ENCODE data around the gene TMEM255B. TPM values are rescaled to one million over a fixed set of nuclear protein-coding genes. Genes with fewer than 3 reads are reported as not detected.

The TMEM255B gene
- polyA plus RNA-seq, 1 donor (not counting 4 experiments of a cell fraction or from before 2014, with no cell fraction given) = 7.6 TPM

- DNase-seq (ENCODE audit: low read depth, low spot score) (no peak), FAIRE-seq (no peak)
- H3K36me3 ChIP-seq (ENCODE audit: control insufficient read depth in 2 of 2, extremely low read depth in 1 of 2, insufficient read depth in 2 of 2, low read length in 2 of 2) = no peaks in the 10 kb centered on the region
- no peaks in the 10 kb centered on the region for H3K9me3 ChIP-seq (ENCODE audit: control insufficient read depth, low read depth, low read length)
- TF ChIP-seq CTCF (optimal IDR thresholded peaks at IDR 0.05 in 1 of 3, IDR thresholded peaks at IDR 0.05 in 1 of 3, conservative IDR thresholded peaks at IDR 0.05 in 1 of 3; ENCODE audit: extremely low read depth in 1 of 3, insufficient read depth in 2 of 3, low read length in 3 of 3) = no peak
- H2AFZ ChIP-seq (ENCODE audit: control insufficient read depth, low read length) = no peak overlapping the region
- H3K4me1 ChIP-seq (ENCODE audit: control insufficient read depth, extremely low read depth, insufficient read depth, low read length) = peaks cover 13% of the 10 kb centered on the region
- no peak overlapping the region for H3K4me2 ChIP-seq (ENCODE audit: control insufficient read depth, extremely low read depth, insufficient read depth, low read depth, low read length)
- no peak overlapping the region for H3K4me3 ChIP-seq (ENCODE audit: control insufficient read depth in 2 of 3, extremely low read depth in 1 of 3, insufficient read depth in 2 of 3, low read depth in 1 of 3, low read length in 3 of 3)
- no peaks in the 10 kb centered on the region for H3K9me1 ChIP-seq (ENCODE audit: control insufficient read depth, extremely low read depth, insufficient read depth, low read length)
- no peaks in the 10 kb centered on the region for H3K79me2 ChIP-seq (ENCODE audit: control insufficient read depth, insufficient read depth, low read length)
- no peak overlapping the region for H3K27ac ChIP-seq (ENCODE audit: control insufficient read depth, insufficient read depth, low read length)
- no peak overlapping the region for H3K9ac ChIP-seq (ENCODE audit: control insufficient read depth, extremely low read depth, insufficient read depth, low read length)
- dilution Hi-C loops (cut with MboI; ENCODE audit: extremely low pct_ligation_motif_present, low sequenced_read_pairs) = no loop called here
- H3K27me3 ChIP-seq (ENCODE audit: control insufficient read depth, extremely low read depth, insufficient read depth, low read length) = peaks cover 17% of the 10 kb centered on the region
- no peaks in the 10 kb centered on the region for H4K20me1 ChIP-seq (ENCODE audit: control insufficient read depth, extremely low read depth, insufficient read depth, low read length)
These were observed 17.5 kb downstream of the TMEM255B start for GRCh38 chr13:113776231-113777125.

- Histone ChIP-seq H3K9me1 (ENCODE audit: control insufficient read depth, extremely low read depth, insufficient read depth, low read length) (no peaks in the 10 kb centered on the region), H3K36me3 (ENCODE audit: control insufficient read depth in 2 of 2, extremely low read depth in 1 of 2, insufficient read depth in 2 of 2, low read length in 2 of 2) (no peaks in the 10 kb centered on the region), H3K4me2 (ENCODE audit: control insufficient read depth, extremely low read depth, insufficient read depth, low read depth, low read length) (no peak overlapping the region), H3K27me3 (ENCODE audit: control insufficient read depth, extremely low read depth, insufficient read depth, low read length) (peaks cover 17% of the 10 kb centered on the region), H3K9ac (ENCODE audit: control insufficient read depth, extremely low read depth, insufficient read depth, low read length) (no peak overlapping the region), H3K27ac (ENCODE audit: control insufficient read depth, insufficient read depth, low read length) (no peak overlapping the region), H3K4me3 (ENCODE audit: control insufficient read depth in 2 of 3, extremely low read depth in 1 of 3, insufficient read depth in 2 of 3, low read depth in 1 of 3, low read length in 3 of 3) (no peak overlapping the region), H2AFZ (ENCODE audit: control insufficient read depth, low read length) (no peak overlapping the region), H4K20me1 (ENCODE audit: control insufficient read depth, extremely low read depth, insufficient read depth, low read length) (no peaks in the 10 kb centered on the region), H3K9me3 (ENCODE audit: control insufficient read depth, low read depth, low read length) (no peaks in the 10 kb centered on the region), H3K79me2 (ENCODE audit: control insufficient read depth, insufficient read depth, low read length) (no peaks in the 10 kb centered on the region), H3K4me1 (ENCODE audit: control insufficient read depth, extremely low read depth, insufficient read depth, low read length) (peaks cover 19% of the 10 kb centered on the region)
- dilution Hi-C loops (cut with MboI; ENCODE audit: extremely low pct_ligation_motif_present, low sequenced_read_pairs) = no loop called here
- FAIRE-seq (no peak), DNase-seq (ENCODE audit: low read depth, low spot score) (no peak)
- TF ChIP-seq EZH2 (IDR thresholded peaks at IDR 0.05; ENCODE audit: low read length) = no peak
- TF ChIP-seq CTCF (optimal IDR thresholded peaks at IDR 0.05 in 1 of 3, IDR thresholded peaks at IDR 0.05 in 1 of 3, conservative IDR thresholded peaks at IDR 0.05 in 1 of 3; ENCODE audit: extremely low read depth in 1 of 3, insufficient read depth in 2 of 3, low read length in 3 of 3) = no peak
These were observed 18.6 kb downstream of the TMEM255B start for GRCh38 chr13:113777311-113778260.
